Measurements from ENCODE around the gene TBC1D32. TPM values are rescaled to one million over a fixed set of nuclear protein-coding genes. Genes with fewer than 3 reads are reported as not detected.

The TBC1D32 gene
- total and polyA plus RNA-seq, 2 donors (not counting 3 experiments of a cell fraction or from before 2014, with no cell fraction given): 2.5 to 4.0 TPM

GRCh38 chr6:121344539-121344938 is 10.3 kb upstream of the TBC1D32 start:
- H3K9me3 ChIP-seq (replicated peaks; ENCODE audit: control insufficient read depth, insufficient read depth, low read length): no peaks in the 10 kb centered on the region
- no peaks in the 10 kb centered on the region for H3K9me1 ChIP-seq (replicated peaks; ENCODE audit: control insufficient read depth, extremely low read depth, insufficient read depth, low read length)
- no peak overlapping the region for H3K4me3 ChIP-seq (replicated peaks in 1 of 3; ENCODE audit: insufficient read depth in 1 of 3, low read depth in 1 of 3, low read length in 3 of 3)
- ChIA-PET POLR2A (no interaction called here), CTCF (interaction anchor here (1.0 to 3.0 kb wide), 2 partner anchors 10 to 40 kb away, joined by 3 to 10 read pairs; no protein-coding TSS in a partner anchor)
- no TSS peak for BruUV-seq (replicated peaks)
- no peak overlapping the region for H3K27ac ChIP-seq (ENCODE audit: insufficient read depth, low read depth, low read length)
- no peak overlapping the region for H3K9ac ChIP-seq (replicated peaks; ENCODE audit: extremely low read depth, insufficient read depth, low read length)
- H2AFZ ChIP-seq (ENCODE audit: low read depth, low read length): no peak overlapping the region
- no peaks in the 10 kb centered on the region for H3K36me3 ChIP-seq (ENCODE audit: control insufficient read depth in 2 of 2, extremely low read depth in 1 of 2, insufficient read depth in 2 of 2, low read length in 2 of 2)
- TF ChIP-seq POLR2A (IDR thresholded peaks at IDR 0.05; ENCODE audit: low read depth, low read length) (no peak), JUN (IDR thresholded peaks at IDR 0.05; ENCODE audit: borderline replicate concordance, insufficient read depth, insufficient read length, low read depth) (no peak), GATA2 (IDR thresholded peaks at IDR 0.05; ENCODE audit: insufficient read depth, insufficient read length, low read depth, low read length) (no peak), FOS (IDR thresholded peaks at IDR 0.05; ENCODE audit: borderline replicate concordance, insufficient read depth, low read length) (no peak), MYC (IDR thresholded peaks at IDR 0.05; ENCODE audit: low read depth, low read length) (no peak), CTCF (IDR thresholded peaks at IDR 0.05; ENCODE audit: extremely low read depth in 1 of 2, insufficient read depth in 1 of 2, low read depth in 1 of 2, low read length in 2 of 2) (no peak), EZH2 (IDR thresholded peaks at IDR 0.05; ENCODE audit: borderline replicate concordance, low read depth, low read length, severe bottlenecking) (no peak), POLR2AphosphoS5 (IDR thresholded peaks at IDR 0.05; ENCODE audit: insufficient read depth, low read depth, low read length) (no peak)
- TF ChIP-seq, protein P1, sequence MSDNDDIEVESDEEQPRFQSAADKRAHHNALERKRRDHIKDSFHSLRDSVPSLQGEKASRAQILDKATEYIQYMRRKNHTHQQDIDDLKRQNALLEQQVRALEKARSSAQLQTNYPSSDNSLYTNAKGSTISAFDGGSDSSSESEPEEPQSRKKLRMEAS (IDR thresholded peaks at IDR 0.05; ENCODE audit: insufficient read depth, insufficient read length): no peak
- no peak overlapping the region for H3K4me2 ChIP-seq (ENCODE audit: insufficient read depth, low read length)
- H3K79me2 ChIP-seq (ENCODE audit: control insufficient read depth, insufficient read depth, low read length): no peaks in the 10 kb centered on the region
- H3K27me3 ChIP-seq (ENCODE audit: control insufficient read depth in 2 of 2, insufficient read depth in 2 of 2, low read length in 2 of 2): no peaks in the 10 kb centered on the region
- H4K20me1 ChIP-seq (replicated peaks; ENCODE audit: control insufficient read depth, extremely low read depth, insufficient read depth, low read length): no peaks in the 10 kb centered on the region
- dilution Hi-C loops (cut with MboI; ENCODE audit: extremely low pct_ligation_motif_present, low sequenced_read_pairs) (no loop called here), intact Hi-C loops (cut with micrococcal nuclease) (no loop called here)
- DNase-seq (ENCODE audit: low read depth, low spot score) (no peak), FAIRE-seq (no peak)
- no peaks in the 10 kb centered on the region for H3K4me1 ChIP-seq (ENCODE audit: control insufficient read depth, extremely low read depth, insufficient read depth, low read length)

Measured in endothelial cell of umbilical vein (primary cell).